ENCODE measurements around the gene ZFPM1.
"Not testable (repeated sequence)": the region's sequence is repeated elsewhere in the genome, so short reads cannot be mapped to it uniquely, and the experiment has no call there.

The ZFPM1 gene

DNA sequence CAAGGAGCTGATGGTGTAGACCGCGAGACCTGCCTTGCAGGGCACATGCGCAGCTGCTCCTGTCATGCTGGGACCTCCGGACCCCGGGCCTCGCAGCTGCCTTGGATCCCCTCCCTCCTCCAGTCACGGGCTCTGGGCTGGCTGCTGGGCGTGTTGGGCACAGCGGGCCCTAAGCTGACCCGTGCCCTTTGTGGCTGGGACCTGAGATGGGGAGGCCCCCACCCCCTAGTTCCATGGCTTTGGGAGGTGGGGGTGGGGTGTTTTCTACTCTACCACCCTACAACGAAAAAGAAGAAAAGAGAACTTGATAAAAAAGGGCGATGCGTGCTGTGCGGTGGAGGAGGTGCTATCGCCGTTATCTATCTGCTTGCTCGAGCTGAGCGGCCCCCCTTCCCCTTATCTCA, 14.5 kb downstream of the ZFPM1 start:
- no peak for DNase-seq

DNA sequence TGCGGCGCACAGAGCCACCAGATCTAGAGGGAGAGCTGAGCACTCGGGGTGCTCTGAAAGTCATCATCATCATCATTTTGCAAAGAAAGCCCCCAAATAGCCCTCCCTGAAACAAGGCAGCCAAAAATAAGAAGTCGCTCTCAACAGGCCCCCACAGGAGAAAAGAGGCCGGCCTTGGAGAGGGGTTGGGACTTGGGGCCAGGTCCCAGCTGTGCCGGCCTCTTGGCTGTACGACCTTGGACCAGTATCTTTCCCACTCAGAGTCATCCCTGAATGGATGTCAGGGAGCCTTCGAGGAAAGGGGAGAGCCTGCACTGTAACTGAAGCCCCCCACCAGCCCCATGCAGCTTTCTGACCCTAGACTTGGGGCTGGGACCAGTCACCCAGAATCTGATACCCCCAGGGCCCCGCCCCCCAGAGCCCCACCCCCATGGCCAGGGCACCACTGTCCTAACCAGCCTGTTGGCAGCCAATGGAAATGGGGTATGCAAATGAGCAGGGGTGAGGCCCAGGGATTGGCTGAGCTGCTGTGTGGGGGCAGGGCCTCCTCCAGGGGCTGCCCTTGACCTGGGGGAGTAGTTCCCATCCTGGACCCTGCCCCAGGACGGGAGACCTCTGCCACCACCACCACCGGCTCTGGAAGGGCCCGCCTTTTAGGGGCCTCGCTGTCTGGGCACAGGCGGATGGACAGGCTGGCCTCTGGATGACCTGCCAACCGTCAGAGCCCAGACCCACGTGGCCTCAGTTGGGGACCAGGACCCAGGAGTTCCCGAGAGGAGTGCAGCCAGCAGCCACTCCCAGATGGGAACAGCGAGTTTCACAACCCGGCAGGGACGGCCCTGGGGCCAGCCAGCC, 15.4 kb downstream of the ZFPM1 start:
- no peak for DNase-seq

DNA sequence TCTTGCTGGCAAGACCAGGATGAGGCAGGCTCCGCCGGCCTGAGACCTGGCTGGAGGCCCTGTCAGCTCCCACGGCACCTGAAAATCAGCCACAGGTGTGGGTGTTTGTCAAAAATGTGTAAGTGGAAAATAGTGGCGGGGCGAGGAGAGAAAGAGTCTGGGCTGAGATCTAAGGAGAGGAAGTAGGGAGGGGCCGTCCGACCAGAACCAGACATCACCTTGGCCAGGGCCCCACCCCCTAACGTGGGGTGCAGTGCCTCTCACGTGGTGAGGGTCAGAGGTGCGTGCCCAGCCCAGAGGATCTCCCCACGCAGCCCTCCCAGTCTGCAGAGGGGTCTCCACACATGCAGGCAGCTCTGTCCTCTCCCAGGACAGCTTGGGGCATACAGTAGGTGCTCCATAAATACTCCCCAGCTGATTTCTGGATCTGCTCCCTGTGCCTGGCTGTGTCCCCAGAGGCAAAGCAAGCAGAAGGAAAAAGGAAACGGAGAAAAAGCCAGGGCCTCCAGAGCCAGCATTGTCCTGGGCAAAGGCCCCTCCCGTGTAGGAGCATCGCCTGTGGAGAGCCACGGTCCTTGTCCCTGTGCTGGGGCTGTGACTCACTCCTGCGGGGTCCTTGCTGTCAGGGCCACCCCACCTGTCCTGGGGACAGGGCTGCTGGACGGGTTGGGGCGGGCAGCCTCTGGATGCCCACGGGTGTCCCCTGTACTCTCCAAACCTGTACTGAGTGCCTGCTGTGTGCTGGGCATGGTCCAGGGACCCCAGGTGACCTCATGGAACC, 16.7 kb downstream of the ZFPM1 start:
- DNase-seq = no peak

DNA sequence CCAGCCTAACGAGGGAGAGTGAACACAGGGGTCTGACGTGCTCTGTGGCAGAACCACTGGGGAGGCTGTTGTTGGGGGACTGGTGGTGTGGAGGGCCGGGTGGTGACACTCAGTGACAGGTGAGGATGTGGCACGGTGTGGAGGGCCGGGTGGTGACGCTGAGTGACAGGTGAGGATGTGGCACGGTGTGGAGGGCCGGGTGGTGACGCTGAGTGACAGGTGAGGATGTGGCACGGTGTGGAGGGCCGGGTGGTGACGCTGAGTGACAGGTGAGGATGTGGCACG, 17.3 kb downstream of the ZFPM1 start:
- not testable (repeated sequence) for DNase-seq

DNA sequence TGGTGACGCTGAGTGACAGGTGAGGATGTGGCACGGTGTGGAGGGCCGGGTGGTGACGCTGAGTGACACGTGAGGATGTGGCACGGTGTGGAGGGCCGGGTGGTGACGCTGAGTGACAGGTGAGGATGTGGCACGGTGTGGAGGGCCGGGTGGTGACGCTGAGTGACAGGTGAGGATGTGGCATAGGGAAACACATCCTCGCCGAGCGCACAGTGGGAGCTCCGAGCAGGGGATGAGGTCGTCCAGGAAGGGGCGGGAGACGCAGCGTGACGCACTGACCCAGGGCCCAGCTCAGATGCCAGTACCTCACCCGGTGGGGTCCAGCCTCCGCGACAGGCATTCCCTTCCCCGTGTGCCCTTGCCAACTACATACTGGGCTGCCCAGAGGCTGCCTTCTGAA, 17.6 kb downstream of the ZFPM1 start:
- not testable (repeated sequence) for DNase-seq

DNA sequence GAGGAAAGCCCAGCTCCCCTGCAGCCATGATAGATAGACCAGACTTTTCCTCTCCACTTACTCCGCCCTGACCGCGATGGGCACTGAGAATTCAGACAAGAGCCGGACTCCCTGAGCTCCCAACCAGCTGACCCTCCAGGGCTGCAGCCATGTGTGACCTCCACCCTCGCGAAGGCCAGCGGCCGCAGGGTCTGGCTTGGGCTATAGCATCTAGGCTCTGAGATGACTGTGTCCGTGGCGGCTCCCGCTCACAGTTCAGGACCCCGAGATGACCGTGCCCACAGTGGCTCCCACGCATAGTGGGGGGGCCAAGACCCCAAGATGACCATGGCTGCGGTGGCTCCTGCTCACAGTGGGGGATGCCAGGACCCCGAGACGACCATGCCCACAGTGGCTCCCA, 18.0 kb downstream of the ZFPM1 start:
- no peak for DNase-seq

DNA sequence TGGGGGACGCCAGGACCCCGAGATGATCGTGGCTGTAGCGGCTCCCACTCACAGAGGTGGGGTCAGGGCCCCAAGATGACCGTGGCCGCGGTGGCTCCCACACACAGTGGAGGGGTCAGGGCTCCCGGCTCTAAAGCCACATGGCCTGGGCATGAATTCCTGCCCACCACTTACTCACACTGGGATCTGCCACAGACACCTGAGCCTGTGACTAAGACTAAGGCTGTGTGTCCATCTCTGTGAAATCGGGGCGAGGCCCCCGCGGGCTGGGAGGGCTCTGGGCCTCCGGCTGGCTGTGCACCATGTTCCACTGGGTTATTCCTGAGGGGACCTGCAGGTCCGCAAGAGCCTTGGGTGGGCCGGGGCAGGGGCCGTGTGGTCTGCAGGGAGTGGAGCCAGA, 18.5 kb downstream of the ZFPM1 start:
- no peak for DNase-seq

DNA sequence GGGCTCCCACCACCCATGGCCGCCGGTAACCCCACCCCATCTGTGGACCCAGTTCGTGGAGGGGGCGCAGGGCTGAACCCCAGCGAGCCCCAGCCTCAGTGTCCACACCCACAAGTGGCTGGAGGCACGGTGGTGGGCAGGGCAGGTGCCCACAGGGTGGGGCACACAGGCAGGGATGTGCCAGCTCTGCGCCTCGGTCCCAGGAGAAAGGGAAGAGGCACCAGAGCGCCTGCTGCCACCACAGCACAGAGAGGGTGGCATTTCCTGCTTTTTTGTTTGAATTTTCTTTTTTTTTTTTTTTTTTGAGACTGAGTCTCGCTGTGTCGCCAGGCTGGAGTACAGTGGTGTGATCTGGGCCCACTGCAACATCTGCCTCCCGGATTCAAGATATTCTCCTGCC, 19.0 kb downstream of the ZFPM1 start:
- DNase-seq = no peak

DNA sequence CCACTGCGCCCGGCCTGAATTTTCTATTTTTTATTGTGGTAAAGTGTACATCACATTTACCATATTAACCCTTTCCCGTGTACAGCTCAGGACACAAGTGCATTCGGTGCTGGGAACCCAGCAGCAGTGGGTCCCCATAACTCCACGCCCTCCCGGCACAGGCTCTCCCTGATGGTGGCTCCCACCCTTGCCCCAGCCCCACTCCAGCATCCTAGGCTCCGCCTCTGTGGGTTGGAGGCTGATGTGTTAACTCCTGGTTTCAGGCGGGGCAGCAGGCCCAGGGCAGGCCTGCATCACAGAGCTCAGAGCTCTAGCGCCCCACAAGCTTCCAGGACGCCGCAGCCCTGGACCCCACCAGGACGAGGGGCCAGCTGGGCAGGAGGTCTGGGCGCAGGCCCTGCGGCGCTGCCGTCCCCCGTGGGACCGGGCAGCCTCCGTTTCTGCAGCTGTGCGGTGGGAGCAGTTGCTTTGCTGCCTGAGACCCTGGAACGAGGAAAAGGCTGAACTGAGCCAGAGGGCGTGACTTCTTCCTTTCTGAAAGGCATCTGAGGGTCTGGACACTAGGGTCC, 19.6 kb downstream of the ZFPM1 start:
- DNase-seq = no peak

DNA sequence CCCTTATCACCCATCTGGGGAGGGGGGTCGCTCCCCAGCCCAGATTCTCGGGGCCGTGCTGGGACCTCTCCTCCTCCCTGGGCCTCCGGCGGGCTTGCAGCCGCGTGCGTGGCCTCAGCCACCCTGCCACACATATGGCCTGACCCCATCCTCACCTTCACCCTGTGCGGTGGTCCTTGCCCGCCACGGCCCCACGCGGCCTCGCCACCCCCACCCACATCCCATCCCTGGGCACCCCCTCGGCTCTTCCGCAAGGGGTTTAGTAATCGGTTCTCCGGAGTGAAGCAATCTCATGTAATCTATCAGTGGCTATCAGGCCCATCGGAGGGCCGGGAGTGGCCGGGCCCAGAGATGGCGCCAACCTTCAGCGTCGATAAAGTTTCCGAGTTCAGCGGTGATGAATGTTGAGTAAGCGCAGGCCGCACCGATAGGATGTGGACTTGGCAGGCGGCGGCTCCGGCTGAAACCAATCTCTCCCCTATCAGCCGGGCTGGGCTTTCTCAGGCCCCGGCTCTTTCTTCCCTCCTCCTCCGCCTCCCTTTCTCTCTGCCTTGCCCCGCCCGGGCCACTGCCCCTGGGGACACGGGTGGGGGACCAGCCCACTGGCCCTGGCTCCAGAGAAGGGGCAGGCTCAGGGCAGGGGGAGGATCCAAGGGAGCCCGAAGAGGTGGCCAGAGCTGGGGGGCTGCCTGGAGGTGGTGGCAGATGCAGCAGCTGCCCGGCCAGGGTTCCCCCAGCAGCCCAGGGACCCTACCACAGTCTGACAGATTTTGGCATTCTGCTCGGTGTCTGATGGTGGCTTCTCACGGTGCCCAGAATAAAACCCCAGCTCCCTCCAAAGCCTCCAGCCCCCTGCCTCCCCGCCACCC, 20.8 kb downstream of the ZFPM1 start:
- DNase-seq = no peak

DNA sequence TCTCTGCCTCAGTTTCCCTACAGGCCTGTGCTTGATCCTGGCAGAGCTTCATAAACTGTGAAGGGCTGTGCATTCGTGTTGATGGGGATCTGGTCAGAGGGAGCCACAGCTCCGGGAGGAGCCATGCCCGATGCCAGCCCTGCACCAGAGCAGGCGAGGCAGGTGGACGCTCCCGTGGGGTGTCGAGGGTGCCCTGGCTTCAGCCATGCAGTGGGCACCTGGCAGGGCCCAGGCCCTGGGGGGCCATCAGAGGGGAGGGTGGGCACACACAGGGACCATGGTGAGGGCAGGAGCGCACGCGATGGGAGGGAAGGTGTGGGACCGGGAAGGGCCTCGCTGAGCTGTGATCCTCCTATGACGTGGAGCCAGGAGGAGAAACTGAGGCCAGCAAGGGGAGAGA, 22.0 kb downstream of the ZFPM1 start:
- no peak for DNase-seq

DNA sequence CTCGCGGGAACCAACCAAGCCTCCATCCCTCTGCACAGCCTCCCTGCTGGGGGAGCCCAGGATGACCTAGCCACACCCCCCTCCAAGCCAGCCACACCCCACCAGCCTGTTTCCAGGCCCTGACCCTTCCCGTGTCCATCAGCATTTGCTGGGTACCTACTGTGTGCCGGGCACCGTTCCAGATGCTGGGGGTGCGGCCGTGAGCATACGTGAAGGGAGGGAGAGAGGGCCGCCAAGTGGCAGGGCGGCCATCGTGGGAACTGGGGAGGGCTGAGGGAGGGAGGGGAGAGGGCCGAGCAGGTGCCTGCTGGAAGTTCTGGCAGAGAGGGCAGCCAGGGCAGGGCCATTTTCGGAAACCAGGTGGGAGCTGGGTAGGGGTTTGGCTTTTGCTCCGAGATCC, 23.1 kb downstream of the ZFPM1 start:
- DNase-seq = no peak

DNA sequence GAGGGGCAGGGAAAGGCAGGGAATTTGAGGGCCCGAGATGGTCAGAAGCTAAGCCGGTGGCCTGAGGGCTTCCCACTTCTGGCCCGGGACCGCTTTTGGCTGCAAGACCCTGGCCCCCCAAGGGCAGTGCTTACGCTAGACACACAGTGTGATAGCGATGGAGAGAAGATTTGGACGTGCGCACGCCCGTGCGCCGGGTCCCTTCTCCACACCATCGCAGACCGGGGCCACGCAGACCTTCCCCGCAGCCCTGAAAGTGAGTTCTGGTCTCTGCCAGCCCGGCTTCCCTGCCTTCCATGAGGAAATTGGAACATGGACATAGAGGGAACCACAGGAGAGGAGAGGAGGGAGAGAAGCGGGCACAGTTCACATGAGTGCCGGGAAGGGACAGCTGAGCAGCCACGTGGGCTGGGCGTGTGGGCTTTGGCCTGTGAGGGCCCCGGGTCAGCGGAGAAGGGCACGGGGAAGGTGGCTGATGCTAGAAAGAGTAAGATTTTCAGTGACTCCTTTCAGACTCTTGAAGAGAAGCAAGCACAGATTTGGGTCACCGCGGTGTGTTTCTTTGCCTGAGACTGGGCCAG, 23.8 kb downstream of the ZFPM1 start:
- no peak for DNase-seq

DNA sequence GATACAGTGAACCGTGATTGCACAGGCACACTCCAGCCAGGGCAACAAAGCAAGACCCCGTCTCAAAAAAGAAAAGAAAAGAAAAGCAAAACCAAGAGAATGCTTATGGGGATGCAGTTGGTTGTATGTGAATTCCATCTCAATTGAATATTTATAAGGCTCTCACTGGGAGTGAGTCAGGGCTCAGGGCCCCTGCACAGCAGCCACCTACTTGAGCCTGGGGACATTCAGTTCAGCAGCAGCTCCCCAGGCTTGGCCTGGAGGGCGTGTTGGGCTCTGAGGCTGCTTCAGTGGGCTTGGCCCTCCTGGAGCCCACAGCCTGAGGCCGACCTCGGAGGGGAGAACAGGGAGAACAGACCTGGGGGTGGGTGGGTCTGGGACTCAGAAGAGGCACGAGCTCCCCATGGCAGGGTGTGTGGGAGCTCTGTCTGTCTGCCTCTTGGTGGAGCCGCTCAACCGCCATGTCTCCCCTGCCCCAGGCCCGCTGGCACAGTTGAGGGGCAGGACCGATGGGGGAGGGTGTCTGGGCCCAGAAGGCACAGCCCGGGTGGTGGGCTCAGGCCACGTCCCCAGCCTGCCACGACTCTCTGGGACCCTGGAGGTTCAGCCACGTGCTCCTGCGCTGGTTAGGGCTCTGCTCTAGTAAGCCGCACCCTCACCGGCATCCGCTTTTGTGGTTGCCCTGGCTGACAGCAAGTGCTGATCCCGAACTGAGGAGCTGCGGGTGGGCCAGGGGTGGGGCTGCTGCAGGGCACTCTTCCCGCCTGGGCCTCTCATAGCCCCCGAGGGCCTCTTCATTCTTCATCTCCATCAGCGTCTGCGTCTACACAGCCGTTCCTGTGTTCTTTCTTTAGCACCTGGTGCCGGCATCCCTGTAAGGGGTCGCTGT, 24.8 kb downstream of the ZFPM1 start:
- DNase-seq = peak; percentile 27

DNA sequence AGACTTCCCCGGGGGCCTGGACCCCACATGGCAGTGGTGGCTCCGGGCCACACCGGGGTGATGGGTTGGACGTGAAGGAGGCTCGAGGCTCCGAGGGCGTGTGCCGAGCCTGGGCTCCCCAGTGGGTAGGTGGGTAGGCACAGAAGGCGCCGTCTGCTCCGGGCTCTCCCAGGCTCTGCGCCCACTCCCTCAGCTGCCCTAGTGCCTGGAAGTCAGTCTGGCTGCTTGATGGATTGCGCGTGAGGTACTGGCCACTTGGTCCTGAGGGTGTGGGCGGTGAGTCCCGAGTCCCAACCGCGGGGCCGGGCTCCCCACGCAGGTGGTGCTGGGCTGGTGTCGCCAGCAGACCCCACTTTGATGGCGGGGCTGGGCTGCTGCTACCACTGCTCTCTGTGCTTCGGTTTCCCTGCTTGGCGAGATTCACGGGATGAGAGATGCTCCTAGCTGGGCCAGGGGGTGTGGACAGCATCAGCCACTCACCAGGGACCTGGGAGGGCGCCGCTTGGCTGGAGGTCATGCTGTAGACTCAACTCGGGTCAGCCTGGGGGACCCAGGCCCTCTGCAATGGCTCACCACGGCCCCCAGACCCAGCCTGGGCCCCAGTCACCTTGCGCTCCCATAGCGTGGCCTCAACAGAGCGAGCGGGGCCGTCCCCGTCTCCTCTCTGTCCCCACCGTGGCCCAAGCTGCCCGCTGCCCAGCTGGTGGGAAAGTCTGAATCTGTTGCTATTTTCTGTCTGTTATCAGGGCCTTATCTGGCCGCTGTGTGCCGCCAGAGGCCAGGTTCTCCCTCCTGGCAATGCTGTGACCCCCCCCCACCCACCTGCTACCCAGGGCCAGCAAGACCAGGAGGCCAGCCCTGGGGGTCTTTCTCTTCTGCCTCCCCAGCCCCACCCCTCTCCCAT, 26.1 kb downstream of the ZFPM1 start:
- no peak for DNase-seq

DNA sequence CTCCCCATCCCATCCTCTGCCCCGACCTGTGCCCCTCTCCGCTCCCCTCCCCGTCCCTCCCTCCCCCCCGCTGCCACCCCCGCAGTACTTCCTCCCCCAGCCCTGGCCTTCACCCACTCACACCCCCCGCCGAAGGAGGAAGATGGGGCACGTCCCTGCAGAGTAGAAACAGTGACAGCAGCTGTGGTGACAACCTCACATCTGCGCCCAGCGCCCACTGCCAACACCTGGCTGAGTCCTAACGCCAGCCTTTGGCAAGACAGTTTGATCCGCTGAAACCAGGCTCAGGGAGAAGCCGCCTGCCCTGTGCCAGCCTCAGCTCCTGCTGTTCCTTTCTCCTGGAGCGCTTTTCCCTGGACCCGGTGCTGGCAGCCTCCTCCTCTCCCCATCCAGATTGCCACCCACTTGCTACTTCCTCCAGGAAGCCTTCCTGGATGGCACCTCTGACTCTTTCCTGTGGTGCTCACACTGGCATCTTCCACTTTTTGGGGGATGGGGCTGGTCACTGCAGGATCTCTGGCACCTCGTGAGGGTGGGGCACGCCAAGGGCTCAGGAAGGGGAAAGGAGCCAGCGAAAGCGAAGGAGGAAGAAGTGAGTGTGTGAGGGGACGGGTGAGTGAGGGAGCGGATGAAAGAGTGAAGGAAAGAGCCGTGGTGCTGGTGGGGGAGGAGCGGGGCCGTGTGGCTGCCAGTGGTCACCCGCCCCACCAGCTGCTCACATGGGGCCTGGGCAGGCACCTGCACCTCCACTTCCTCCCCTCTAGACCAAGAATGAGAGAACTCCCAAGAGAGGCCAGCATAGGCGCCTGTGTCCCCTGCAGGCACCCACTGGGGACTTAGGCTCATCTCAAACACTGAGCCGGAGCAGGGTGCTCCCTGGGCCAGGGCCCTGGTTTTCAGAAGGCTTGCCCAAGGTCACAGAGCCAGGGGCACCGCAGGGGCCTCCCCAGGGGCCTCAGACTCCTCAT, 27.0 kb downstream of the ZFPM1 start:
- peak; percentile 63 for DNase-seq

DNA sequence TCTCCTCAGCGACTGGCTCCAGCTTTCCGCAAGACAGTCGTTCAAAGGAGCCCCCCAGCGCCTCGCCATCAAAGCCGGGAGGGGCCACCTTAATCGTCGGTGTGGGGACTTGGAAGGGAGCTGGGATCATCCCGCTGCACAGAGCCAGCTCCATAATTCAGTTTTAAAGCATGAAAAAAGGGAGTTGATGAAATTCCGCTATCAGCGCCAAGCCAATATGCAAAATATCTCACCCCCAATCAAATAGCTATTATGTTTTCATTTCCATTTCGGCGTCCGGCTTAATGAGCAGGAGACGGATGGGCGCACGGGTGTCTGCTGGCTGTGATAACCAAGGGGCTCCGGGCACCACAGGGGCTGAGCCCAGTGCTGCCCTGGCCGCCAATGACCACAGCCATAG, 27.7 kb downstream of the ZFPM1 start:
- no peak for DNase-seq

DNA sequence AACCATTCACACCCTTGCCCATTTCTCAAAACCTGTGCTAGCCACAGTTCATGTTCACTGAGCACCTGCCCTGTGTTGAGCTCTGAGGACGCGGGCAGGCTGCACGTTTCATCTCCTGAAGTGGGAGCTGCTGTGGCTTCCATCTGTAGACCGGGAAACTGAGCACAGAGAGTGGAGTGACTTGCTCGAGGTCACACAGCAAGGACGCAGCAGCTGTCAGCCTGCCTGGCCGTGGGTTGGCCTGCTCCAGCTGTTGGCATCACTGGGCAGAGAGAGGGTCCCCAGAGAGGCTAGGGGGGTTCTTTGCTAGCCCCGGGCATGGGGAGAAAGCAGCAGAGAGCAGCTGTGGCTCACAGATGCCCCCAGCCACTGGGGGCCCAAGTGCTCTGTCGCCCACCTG, 28.8 kb downstream of the ZFPM1 start:
- DNase-seq = no peak

DNA sequence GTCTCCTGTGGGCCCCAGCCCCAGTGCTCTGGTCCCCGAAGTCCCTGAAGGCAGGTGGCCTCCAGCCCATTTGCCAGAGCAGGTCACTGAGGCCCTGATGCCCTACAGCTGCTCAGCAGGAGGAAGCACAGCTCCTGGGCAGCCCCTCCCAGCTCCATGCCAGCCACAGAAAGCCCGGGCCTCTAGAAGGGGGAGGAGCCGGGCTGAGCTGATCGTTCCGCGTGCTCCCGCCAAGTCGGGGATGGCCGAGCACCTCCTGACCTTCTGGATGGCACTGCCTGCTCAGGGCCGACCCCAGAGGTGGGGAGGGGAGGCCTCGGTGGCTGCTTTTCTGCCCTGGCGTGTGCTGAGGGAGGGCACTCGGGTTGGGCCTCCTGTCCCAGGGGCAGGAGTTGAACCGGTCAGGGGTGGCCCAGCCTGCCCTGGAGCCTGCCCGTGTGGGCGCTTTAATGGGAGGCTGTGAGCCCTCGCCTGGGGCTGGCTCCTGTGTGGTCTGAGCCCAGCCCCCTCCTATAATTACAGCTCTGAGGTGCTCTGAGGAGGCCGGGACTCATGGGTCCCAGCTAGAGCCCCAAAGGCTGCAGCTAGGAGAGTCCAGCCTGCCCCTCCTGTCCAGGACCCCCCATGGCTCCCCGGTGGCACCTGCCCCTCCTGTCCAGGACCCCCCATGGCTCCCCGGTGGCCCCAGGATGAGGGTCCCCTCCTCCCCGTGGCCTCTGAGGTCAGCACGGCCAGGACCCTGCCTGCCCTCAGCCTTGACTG, 29.7 kb downstream of the ZFPM1 start:
- no peak for DNase-seq
